ENCODE data around the gene PACRG.

- TF ChIP-seq, protein P1, sequence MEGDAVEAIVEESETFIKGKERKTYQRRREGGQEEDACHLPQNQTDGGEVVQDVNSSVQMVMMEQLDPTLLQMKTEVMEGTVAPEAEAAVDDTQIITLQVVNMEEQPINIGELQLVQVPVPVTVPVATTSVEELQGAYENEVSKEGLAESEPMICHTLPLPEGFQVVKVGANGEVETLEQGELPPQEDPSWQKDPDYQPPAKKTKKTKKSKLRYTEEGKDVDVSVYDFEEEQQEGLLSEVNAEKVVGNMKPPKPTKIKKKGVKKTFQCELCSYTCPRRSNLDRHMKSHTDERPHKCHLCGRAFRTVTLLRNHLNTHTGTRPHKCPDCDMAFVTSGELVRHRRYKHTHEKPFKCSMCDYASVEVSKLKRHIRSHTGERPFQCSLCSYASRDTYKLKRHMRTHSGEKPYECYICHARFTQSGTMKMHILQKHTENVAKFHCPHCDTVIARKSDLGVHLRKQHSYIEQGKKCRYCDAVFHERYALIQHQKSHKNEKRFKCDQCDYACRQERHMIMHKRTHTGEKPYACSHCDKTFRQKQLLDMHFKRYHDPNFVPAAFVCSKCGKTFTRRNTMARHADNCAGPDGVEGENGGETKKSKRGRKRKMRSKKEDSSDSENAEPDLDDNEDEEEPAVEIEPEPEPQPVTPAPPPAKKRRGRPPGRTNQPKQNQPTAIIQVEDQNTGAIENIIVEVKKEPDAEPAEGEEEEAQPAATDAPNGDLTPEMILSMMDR (IDR thresholded peaks at IDR 0.05; ENCODE audit: insufficient read depth, low read length, poor library complexity, severe bottlenecking), result no peak
- TF ChIP-seq EZH2phosphoT487 (conservative IDR thresholded peaks at IDR 0.05; ENCODE audit: low read length), result no peak
Measured at GRCh38 chr6:163239572-163240340, 512.0 kb downstream of the PACRG start.
